ENCODE data around the gene WNT16. TPM values are rescaled to one million over a fixed set of nuclear protein-coding genes. Genes with fewer than 3 reads are reported as not detected.

Gene WNT16
- total RNA-seq, 1 experiment from 2014 or later, result 0.39 TPM

GRCh38 chr7:121390617-121391016 is 61.8 kb downstream of the WNT16 start:
- Histone ChIP-seq H3K27me3 (ENCODE audit: control insufficient read depth, insufficient read depth, low read length) (no peaks in the 10 kb centered on the region), H3K4me1 (ENCODE audit: control insufficient read depth, insufficient read depth, low read length) (peaks cover 13% of the 10 kb centered on the region), H3K36me3 (ENCODE audit: control insufficient read depth, insufficient read depth, low read length) (peaks cover 2% of the 10 kb centered on the region), H3K9me3 (ENCODE audit: control insufficient read depth, insufficient read depth, low read depth, low read length) (no peaks in the 10 kb centered on the region), H3K27ac (ENCODE audit: low read length) (no peak overlapping the region), H3K4me3 (ENCODE audit: low read depth in 2 of 2, low read length in 2 of 2) (no peak overlapping the region)
- ChIA-PET POLR2A (no interaction called here), CTCF (interaction anchor here (0.5 kb wide), 1 partner anchor 80 kb away, joined by 3 read pairs; no protein-coding TSS in a partner anchor)
- DNase-seq (ENCODE audit: low read depth, low spot score), result no peak
- intact Hi-C loops (cut with micrococcal nuclease; ENCODE audit: unreplicated experiment) (no loop called here), in situ Hi-C loops (cut with HindIII; ENCODE audit: low pct_unique_long_range_greater_than_20kb, low sequenced_read_pairs) (no loop called here)
- no peak for ATAC-seq
- no TSS peak for BruUV-seq (replicated peaks)
- TF ChIP-seq SIN3A (IDR thresholded peaks at IDR 0.05; ENCODE audit: borderline replicate concordance, insufficient read depth, low read depth, low read length) (no peak), REST (IDR thresholded peaks at IDR 0.05; ENCODE audit: insufficient read depth in 1 of 2, low read depth in 2 of 2, low read length in 1 of 2) (no peak), TCF7L2 (IDR thresholded peaks at IDR 0.05; ENCODE audit: low read depth, low read length) (no peak), CTCF (IDR thresholded peaks at IDR 0.05) (no peak), POLR2AphosphoS5 (IDR thresholded peaks at IDR 0.05; ENCODE audit: low read depth, low read length) (no peak)

Other genes with a start within 250 kb of the WNT16 start
- gene FAM3C, start 67.3 kb downstream of the WNT16 start, total RNA-seq (2021; ENCODE audit: unreplicated experiment), result 55.4 TPM